ELF-1 (cell line): ENCODE results near the gene ROBO1.
"Not testable (repeated sequence)": the region's sequence is repeated elsewhere in the genome, so short reads cannot be mapped to it uniquely, and the experiment has no call there.

ENCODE experiments used
- DNase-seq: peaks from one replicate; pipeline ENCODE4 v3.0.0-alpha.2; 2016; ENCODE audit warnings: low read depth, low spot score

Gene ROBO1

GRCh38 chr3:78918361-78919020 is 849.3 kb downstream of the ROBO1 start:
- DNase-seq: no peak

GRCh38 chr3:78917536-78917935 is 850.3 kb downstream of the ROBO1 start:
- no peak for DNase-seq

- DNase-seq: no peak
Observed at GRCh38 chr3:78913711-78914110, 854.1 kb downstream of the ROBO1 start.

GRCh38 chr3:78912687-78913086 is 855.1 kb downstream of the ROBO1 start:
- no peak for DNase-seq

GRCh38 chr3:78912259-78912658 is 855.5 kb downstream of the ROBO1 start:
- DNase-seq: no peak

- DNase-seq: no peak
Observed at GRCh38 chr3:78911394-78911793, 856.4 kb downstream of the ROBO1 start.

GRCh38 chr3:78908236-78908635 is 859.6 kb downstream of the ROBO1 start:
- no peak for DNase-seq

GRCh38 chr3:78907367-78907766 is 860.4 kb downstream of the ROBO1 start:
- no peak for DNase-seq

GRCh38 chr3:78906930-78907329 is 860.9 kb downstream of the ROBO1 start:
- DNase-seq: no peak

- DNase-seq: no peak
Observed at GRCh38 chr3:78906245-78906644, 861.6 kb downstream of the ROBO1 start.

GRCh38 chr3:78905700-78906099 is 862.1 kb downstream of the ROBO1 start:
- DNase-seq: no peak

- no peak for DNase-seq
Observed at GRCh38 chr3:78901544-78901943, 866.3 kb downstream of the ROBO1 start.

- no peak for DNase-seq
Observed at GRCh38 chr3:78900880-78901279, 866.9 kb downstream of the ROBO1 start.

- no peak for DNase-seq
Observed at GRCh38 chr3:78900426-78900825, 867.4 kb downstream of the ROBO1 start.

- no peak for DNase-seq
Observed at GRCh38 chr3:78895528-78895927, 872.3 kb downstream of the ROBO1 start.

GRCh38 chr3:78894787-78895186 is 873.0 kb downstream of the ROBO1 start:
- no peak for DNase-seq

GRCh38 chr3:78893161-78893560 is 874.6 kb downstream of the ROBO1 start:
- peak; percentile 54 for DNase-seq

- no peak for DNase-seq
Observed at GRCh38 chr3:78889348-78889747, 878.5 kb downstream of the ROBO1 start.

GRCh38 chr3:78888635-78889034 is 879.2 kb downstream of the ROBO1 start:
- no peak for DNase-seq

- no peak for DNase-seq
Observed at GRCh38 chr3:78887547-78888011, 880.2 kb downstream of the ROBO1 start.

- no peak for DNase-seq
Observed at GRCh38 chr3:78887029-78887428, 880.8 kb downstream of the ROBO1 start.

- DNase-seq: not testable (repeated sequence)
Observed at GRCh38 chr3:78884567-78884966, 883.2 kb downstream of the ROBO1 start.

- no peak for DNase-seq
Observed at GRCh38 chr3:78882251-78882650, 885.5 kb downstream of the ROBO1 start.

GRCh38 chr3:78881501-78881900 is 886.3 kb downstream of the ROBO1 start:
- DNase-seq: no peak
